Mammary epithelial cell (primary cell): ENCODE results near the gene TELO2.

Source experiments
- CTCF ChIP-seq, 2 donors: IDR thresholded peaks in 1 of 2; conservative IDR thresholded peaks in 1 of 2; 2 replicates each; pipeline ENCODE4 v1.5.1; 2011 to 2012; ENCODE audit warnings: inconsistent platforms in 2 of 2, low read length in 2 of 2, mild to moderate bottlenecking in 2 of 2, control low read depth in 1 of 2, low read depth in 1 of 2; ENCODE audit not compliant: insufficient read depth in 1 of 2; ENCODE audit errors: extremely low read depth in 1 of 2
- EZH2 ChIP-seq: IDR thresholded peaks from 2 replicates; pipeline ENCODE4 v1.6.1; 2012; ENCODE audit warnings: low read length, inconsistent platforms, borderline replicate concordance

- TF ChIP-seq CTCF (conservative IDR thresholded peaks at IDR 0.05 in 1 of 2, IDR thresholded peaks at IDR 0.05 in 1 of 2; ENCODE audit: extremely low read depth in 1 of 2, insufficient read depth in 1 of 2, low read depth in 1 of 2, low read length in 2 of 2) (no peak), EZH2 (no peak)
Observed at GRCh38 chr16:1443403-1443973, 49.7 kb upstream of the TELO2 start.
